Astrocyte of the cerebellum (primary cell): ENCODE data around the gene SLC7A1.

Experiments used
- DNase-seq: peaks from one replicate; pipeline ENCODE4 v3.0.0-alpha.2; 2011; ENCODE audit warnings: low read depth
- H3K4me3 ChIP-seq: 2 replicates; pipeline ENCODE4 v1.5.1; 2011; ENCODE audit warnings: mild to moderate bottlenecking, low read depth, low read length, moderate library complexity
- in situ Hi-C: cut with HindIII; loops from 2 replicates; pipeline ENCODE4 v1.10.0; 2017; ENCODE audit warnings: low sequenced_read_pairs
- TF ChIP-seq, protein P1 (sequence below): IDR thresholded peaks from 2 replicates; pipeline ENCODE4 v1.5.1; 2012; ENCODE audit warnings: low read length, low read depth, moderate library complexity, mild to moderate bottlenecking; ENCODE audit errors: missing control alignments

Gene SLC7A1

DNA sequence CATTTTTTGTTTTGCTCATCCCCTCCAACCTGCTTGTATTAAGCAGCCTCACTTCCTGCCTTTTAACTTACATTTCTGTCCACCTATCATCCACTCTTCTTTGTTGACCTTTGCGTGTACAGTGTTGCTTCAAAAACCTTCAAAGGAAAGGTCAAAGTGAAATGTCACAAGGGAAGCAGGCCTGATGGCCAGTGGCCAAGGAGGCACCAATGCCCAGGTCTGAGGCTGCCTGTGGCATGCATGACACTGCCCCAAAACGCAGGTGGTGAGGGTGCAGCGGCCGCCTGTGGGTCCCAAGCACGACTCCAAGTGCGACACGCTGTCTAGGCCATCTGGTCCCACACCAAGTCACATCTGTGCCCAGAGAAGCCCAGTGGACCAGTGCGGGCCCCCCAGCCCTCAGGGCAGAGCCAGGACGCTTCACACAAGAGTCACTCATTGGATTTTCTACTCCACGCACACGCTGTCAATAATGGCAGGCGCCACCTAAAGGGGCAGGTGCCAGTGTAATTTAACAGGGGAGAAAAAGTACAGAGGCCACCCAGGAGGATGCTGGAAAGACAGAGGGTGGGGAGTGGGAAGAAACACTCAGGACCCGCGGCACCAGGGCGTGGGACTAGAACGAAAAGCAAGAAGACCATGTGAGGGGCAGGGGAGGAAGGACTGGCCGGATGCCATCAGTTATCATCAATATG is 23.5 kb downstream of the SLC7A1 start:
- no peak overlapping the region for H3K4me3 ChIP-seq
- TF ChIP-seq, protein P1, sequence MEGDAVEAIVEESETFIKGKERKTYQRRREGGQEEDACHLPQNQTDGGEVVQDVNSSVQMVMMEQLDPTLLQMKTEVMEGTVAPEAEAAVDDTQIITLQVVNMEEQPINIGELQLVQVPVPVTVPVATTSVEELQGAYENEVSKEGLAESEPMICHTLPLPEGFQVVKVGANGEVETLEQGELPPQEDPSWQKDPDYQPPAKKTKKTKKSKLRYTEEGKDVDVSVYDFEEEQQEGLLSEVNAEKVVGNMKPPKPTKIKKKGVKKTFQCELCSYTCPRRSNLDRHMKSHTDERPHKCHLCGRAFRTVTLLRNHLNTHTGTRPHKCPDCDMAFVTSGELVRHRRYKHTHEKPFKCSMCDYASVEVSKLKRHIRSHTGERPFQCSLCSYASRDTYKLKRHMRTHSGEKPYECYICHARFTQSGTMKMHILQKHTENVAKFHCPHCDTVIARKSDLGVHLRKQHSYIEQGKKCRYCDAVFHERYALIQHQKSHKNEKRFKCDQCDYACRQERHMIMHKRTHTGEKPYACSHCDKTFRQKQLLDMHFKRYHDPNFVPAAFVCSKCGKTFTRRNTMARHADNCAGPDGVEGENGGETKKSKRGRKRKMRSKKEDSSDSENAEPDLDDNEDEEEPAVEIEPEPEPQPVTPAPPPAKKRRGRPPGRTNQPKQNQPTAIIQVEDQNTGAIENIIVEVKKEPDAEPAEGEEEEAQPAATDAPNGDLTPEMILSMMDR: no peak
- in situ Hi-C loops: no loop called here
- no peak for DNase-seq

DNA sequence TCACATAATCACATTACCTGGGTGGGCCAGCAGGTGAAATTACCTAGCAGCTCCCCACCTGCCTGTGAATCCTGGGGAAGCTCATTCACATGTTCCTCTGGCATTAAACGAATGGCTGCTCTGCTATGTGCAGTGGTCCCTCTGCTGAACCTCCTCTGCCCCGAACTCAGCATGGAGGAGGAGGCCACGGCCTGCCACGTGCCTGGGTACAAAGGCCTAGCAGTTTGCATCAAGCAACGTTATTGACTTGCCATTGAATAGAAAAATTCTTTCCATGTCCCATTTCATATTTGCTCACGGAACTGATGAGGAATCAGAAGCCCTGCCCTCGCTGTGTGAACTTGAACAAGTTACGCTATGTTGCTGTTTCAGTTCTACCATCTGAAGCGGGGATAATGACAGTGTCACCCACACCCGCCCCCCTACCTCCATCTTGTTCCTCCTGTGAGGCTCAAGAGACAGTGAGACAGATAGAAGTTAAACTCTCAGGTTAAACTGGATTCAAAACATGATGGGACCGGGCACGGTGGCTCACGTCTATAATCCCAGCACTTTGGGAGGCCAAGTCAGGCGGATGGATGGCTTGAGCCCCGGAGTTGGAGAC is 25.3 kb downstream of the SLC7A1 start:
- DNase-seq: no peak
- no peak overlapping the region for H3K4me3 ChIP-seq
- TF ChIP-seq, protein P1: no peak
- in situ Hi-C loops: no loop called here

DNA sequence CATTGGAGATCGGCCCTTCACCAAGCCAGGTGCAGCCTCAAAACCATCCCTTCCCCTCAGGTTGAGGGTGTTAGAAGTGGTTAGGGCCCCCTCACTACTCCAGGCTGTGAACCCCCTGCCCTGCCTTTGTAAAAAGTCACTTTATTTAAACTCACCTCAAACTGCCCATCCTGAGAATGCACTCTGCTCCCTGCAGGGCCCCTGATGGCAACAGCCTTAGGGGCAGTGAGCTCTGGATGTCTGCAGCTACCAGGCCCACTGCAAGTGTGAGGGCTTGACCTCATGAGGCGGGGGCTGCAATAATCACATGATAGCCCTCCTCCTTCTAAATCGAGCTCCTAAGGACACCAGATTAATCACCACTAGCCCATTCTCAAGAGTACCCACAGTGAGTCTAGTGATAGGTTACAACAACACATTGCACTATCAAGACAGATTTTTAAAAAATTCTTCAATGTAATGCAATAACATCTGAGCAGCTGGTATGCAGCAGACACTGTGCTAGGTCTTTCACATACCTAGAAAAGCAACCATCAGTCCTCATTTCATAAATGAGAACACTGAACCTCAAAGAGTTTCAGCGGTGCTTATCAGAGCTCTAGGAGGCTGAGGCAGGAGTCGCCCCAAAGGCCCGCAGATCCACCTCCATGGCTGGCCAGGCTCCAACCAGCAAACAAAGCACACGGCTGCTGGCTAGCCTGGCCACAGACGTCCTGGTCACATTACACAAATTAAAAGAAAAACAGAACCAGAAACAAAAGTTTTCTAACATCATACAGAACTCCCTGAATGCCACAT is 26.0 kb downstream of the SLC7A1 start:
- H3K4me3 ChIP-seq: no peak overlapping the region
- no peak for DNase-seq
- TF ChIP-seq, protein P1: no peak
- in situ Hi-C loops: no loop called here

DNA sequence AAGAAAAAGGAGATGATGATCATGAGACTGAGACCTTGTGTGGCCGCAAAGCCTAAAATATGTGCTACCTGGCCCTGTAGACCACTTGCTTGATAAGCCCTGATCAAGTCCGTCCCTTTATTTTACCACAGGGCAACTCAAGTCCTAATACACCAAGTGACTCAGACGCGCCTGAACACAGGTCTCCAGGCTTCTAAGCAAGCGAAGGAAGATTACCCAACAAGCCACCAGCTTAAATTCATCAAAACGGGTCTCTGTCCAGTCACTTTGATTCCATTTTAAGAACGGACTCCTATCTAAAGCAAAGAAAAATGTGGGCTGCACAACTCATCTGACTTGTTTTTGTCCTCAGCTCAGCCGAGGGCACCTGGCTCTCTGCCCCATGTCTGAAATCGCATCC is 26.8 kb downstream of the SLC7A1 start:
- DNase-seq: no peak
- in situ Hi-C loops: no loop called here
- no peak overlapping the region for H3K4me3 ChIP-seq
- TF ChIP-seq, protein P1: no peak

DNA sequence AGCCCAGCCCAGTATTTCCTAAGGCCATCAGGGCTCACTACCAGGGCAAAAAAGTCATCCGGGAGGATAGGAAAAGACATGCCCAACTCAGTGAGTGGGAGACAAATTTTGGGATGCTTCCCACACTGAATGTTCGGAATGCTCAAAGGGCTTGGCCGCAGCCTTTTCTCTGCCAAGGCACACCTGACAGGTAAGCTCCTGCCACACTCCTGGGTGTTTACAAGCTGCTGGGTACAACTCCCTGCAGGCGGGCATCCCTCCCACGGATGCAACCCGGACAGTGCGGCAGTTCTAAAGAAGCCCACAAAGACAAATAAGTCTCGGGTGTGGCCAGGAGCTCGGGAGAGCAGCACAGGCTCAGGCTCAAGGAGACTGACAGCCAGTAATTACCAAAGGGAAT is 28.1 kb downstream of the SLC7A1 start:
- in situ Hi-C loops: no loop called here
- TF ChIP-seq, protein P1: no peak
- no peak for DNase-seq
- no peak overlapping the region for H3K4me3 ChIP-seq

DNA sequence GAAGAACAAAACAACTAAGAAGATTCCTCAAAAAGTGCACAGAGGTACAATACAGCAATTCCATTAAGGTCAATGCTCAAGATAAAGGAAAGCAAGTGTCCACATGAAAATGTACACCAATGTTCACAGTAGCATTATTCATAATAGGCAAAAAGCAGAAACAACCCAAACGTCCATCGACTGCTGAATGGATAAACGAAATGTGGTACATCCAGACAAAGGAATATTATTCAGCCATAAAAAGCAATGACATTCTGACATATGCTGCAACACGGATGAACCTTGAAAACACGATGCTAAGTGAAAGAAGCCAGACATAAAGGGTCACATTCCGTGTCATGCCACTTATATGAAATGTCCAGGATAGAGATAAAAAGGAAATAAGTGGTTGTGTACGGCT is 29.3 kb downstream of the SLC7A1 start:
- TF ChIP-seq, protein P1: no peak
- in situ Hi-C loops: no loop called here
- no peak overlapping the region for H3K4me3 ChIP-seq
- no peak for DNase-seq
